Muscle layer of duodenum (tissue), 2 donors: ENCODE data around the gene GLCE.

ENCODE experiments used
- H3K27ac ChIP-seq: one replicate; pipeline ENCODE4 v1.7.0; 2013; ENCODE audit warnings: mild to moderate bottlenecking, low read length
- H3K27me3 ChIP-seq: one replicate; pipeline ENCODE4 v1.7.0; 2013; ENCODE audit warnings: low read depth, mild to moderate bottlenecking, control low read depth, low read length
- H3K36me3 ChIP-seq, 2 donors: one replicate each; pipeline ENCODE4 v1.7.0; 2013; ENCODE audit warnings: low read length in 2 of 2, control low read depth in 1 of 2, mild to moderate bottlenecking in 1 of 2; ENCODE audit not compliant: insufficient read depth in 2 of 2, control insufficient read depth in 1 of 2
- H3K4me1 ChIP-seq, 2 donors: one replicate each; pipeline ENCODE4 v1.7.0; 2013; ENCODE audit warnings: low read length in 2 of 2, mild to moderate bottlenecking in 2 of 2, control low read depth in 1 of 2, moderate library complexity in 1 of 2; ENCODE audit not compliant: insufficient read depth in 2 of 2, control insufficient read depth in 1 of 2
- H3K4me3 ChIP-seq, 2 donors: one replicate each; pipeline ENCODE4 v1.7.0; 2013; ENCODE audit warnings: low read length in 2 of 2, low read depth in 1 of 2, mild to moderate bottlenecking in 1 of 2
- H3K9me3 ChIP-seq, 2 donors: one replicate each; pipeline ENCODE4 v1.7.0; 2013; ENCODE audit warnings: low read length in 2 of 2, control low read depth in 1 of 2, mild to moderate bottlenecking in 1 of 2; ENCODE audit not compliant: control insufficient read depth in 1 of 2
- donor health status: healthy.

The GLCE gene

GRCh38 chr15:69141286-69141701 lies 19.1 kb upstream of the GLCE start:
- no peaks in the 10 kb centered on the region for H3K9me3 ChIP-seq
- no peak overlapping the region for H3K4me3 ChIP-seq
- no peak overlapping the region for H3K27ac ChIP-seq
- H3K4me1 ChIP-seq, result no peaks in the 10 kb centered on the region
- H3K36me3 ChIP-seq, result no peaks in the 10 kb centered on the region
- H3K27me3 ChIP-seq, result no peaks in the 10 kb centered on the region

GRCh38 chr15:69141833-69142232 lies 18.6 kb upstream of the GLCE start:
- no peak overlapping the region for H3K4me3 ChIP-seq
- no peaks in the 10 kb centered on the region for H3K36me3 ChIP-seq
- no peaks in the 10 kb centered on the region for H3K27me3 ChIP-seq
- H3K27ac ChIP-seq, result no peak overlapping the region
- no peaks in the 10 kb centered on the region for H3K4me1 ChIP-seq
- no peaks in the 10 kb centered on the region for H3K9me3 ChIP-seq

- Histone ChIP-seq H3K36me3 (no peaks in the 10 kb centered on the region), H3K27me3 (no peaks in the 10 kb centered on the region), H3K27ac (peak overlapping the region; percentile 46), H3K4me1 (no peaks in the 10 kb centered on the region), H3K9me3 (no peaks in the 10 kb centered on the region), H3K4me3 (no peak overlapping the region)
Observed at GRCh38 chr15:69143756-69144436, 16.5 kb upstream of the GLCE start.

- Histone ChIP-seq H3K27me3 (no peaks in the 10 kb centered on the region), H3K36me3 (no peaks in the 10 kb centered on the region), H3K4me1 (no peaks in the 10 kb centered on the region), H3K27ac (no peak overlapping the region), H3K4me3 (no peak overlapping the region), H3K9me3 (no peaks in the 10 kb centered on the region)
Observed at GRCh38 chr15:69144530-69144929, 15.9 kb upstream of the GLCE start.

- Histone ChIP-seq H3K9me3 (no peaks in the 10 kb centered on the region), H3K36me3 (no peaks in the 10 kb centered on the region), H3K27me3 (no peaks in the 10 kb centered on the region), H3K4me1 (no peaks in the 10 kb centered on the region), H3K4me3 (no peak overlapping the region), H3K27ac (no peak overlapping the region)
Observed at GRCh38 chr15:69145149-69145693, 15.2 kb upstream of the GLCE start.

- Histone ChIP-seq H3K9me3 (no peaks in the 10 kb centered on the region), H3K27ac (no peak overlapping the region), H3K4me1 (no peaks in the 10 kb centered on the region), H3K36me3 (no peaks in the 10 kb centered on the region), H3K27me3 (no peaks in the 10 kb centered on the region), H3K4me3 (no peak overlapping the region)
Observed at GRCh38 chr15:69145694-69146492, 14.5 kb upstream of the GLCE start.

- Histone ChIP-seq H3K27me3 (no peaks in the 10 kb centered on the region), H3K4me1 (no peaks in the 10 kb centered on the region), H3K4me3 (no peak overlapping the region), H3K9me3 (no peaks in the 10 kb centered on the region), H3K27ac (no peak overlapping the region), H3K36me3 (no peaks in the 10 kb centered on the region)
Observed at GRCh38 chr15:69146724-69147435, 13.6 kb upstream of the GLCE start.

- no peaks in the 10 kb centered on the region for H3K27me3 ChIP-seq
- no peaks in the 10 kb centered on the region for H3K36me3 ChIP-seq
- no peak overlapping the region for H3K27ac ChIP-seq
- H3K4me3 ChIP-seq, result no peak overlapping the region
- no peaks in the 10 kb centered on the region for H3K9me3 ChIP-seq
- no peaks in the 10 kb centered on the region for H3K4me1 ChIP-seq
Observed at GRCh38 chr15:69148465-69148864, 12.0 kb upstream of the GLCE start.

- H3K36me3 ChIP-seq, result no peaks in the 10 kb centered on the region
- H3K4me1 ChIP-seq, result no peaks in the 10 kb centered on the region
- H3K27me3 ChIP-seq, result no peaks in the 10 kb centered on the region
Observed at GRCh38 chr15:69149163-69149562, 11.3 kb upstream of the GLCE start.

GRCh38 chr15:69149803-69150202 lies 10.6 kb upstream of the GLCE start:
- no peak overlapping the region for H3K4me3 ChIP-seq
- no peaks in the 10 kb centered on the region for H3K36me3 ChIP-seq
- H3K4me1 ChIP-seq, result no peaks in the 10 kb centered on the region
- no peaks in the 10 kb centered on the region for H3K27me3 ChIP-seq
- no peaks in the 10 kb centered on the region for H3K9me3 ChIP-seq
- H3K27ac ChIP-seq, result no peak overlapping the region

More at GRCh38 chr15:69149163-69149562, 11.3 kb upstream of the GLCE start:
- Histone ChIP-seq H3K27ac (no peak overlapping the region), H3K9me3 (no peaks in the 10 kb centered on the region), H3K4me3 (no peak overlapping the region)

GRCh38 chr15:69150336-69150735 lies 10.1 kb upstream of the GLCE start:
- Histone ChIP-seq H3K9me3 (no peaks in the 10 kb centered on the region), H3K4me1 (no peaks in the 10 kb centered on the region), H3K4me3 (no peak overlapping the region), H3K36me3 (no peaks in the 10 kb centered on the region), H3K27ac (no peak overlapping the region), H3K27me3 (no peaks in the 10 kb centered on the region)
